ENCODE data around the gene TREM1.

TREM1 gene

GRCh38 chr6:41291717-41292116 lies 5.2 kb upstream of the TREM1 start:
- Histone ChIP-seq H3K27me3 (ENCODE audit: insufficient read depth, low read length) (peaks cover 62% of the 10 kb centered on the region), H3K36me3 (ENCODE audit: insufficient read depth, low read length) (no peaks in the 10 kb centered on the region), H3K4me3 (ENCODE audit: low read length) (no peak overlapping the region), H3K9ac (ENCODE audit: low read depth, low read length) (no peak overlapping the region), H3K27ac (ENCODE audit: low read depth, low read length) (no peak overlapping the region), H3K4me1 (ENCODE audit: insufficient read depth, low read length) (peaks cover 13% of the 10 kb centered on the region), H3K9me3 (ENCODE audit: insufficient read depth, low read depth, low read length) (peaks cover 6% of the 10 kb centered on the region; the same call in 1 of the 2 replicates)
- 91% methylated on average over 1 of the region's 1 CpG for whole genome bisulfite sequencing

DNA sequence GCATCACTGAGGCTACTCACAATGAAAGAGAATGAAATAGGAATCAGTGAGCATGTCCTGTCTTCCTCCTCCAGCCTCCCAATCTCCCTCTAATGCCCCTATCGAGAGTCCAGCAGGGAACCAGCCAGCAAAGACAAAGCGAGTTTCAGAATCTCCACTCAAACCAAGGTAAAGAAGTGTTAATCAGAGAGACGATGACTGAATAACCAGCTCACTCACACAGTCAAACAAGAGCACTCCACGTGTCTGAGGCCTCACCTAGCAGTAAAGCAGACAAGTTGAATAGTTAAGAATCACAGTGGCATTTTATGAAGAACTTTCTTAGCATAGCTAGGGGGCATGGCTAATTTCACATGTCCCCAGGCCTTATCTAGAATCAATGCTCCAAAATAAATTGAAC lies 3.3 kb upstream of the TREM1 start:
- H3K27ac ChIP-seq (ENCODE audit: low read depth, low read length): no peak overlapping the region
- 41% methylated on average over 4 of the region's 4 CpGs for WGBS
- H3K9me3 ChIP-seq (ENCODE audit: insufficient read depth, low read depth, low read length): no peaks in the 10 kb centered on the region
- no peaks in the 10 kb centered on the region for H3K36me3 ChIP-seq (ENCODE audit: insufficient read depth, low read length)
- H3K4me1 ChIP-seq (ENCODE audit: insufficient read depth, low read length): peaks cover 9% of the 10 kb centered on the region
- peaks cover 74% of the 10 kb centered on the region for H3K27me3 ChIP-seq (ENCODE audit: insufficient read depth, low read length)
- no peak overlapping the region for H3K4me3 ChIP-seq (ENCODE audit: low read length)
- H3K9ac ChIP-seq (ENCODE audit: low read depth, low read length): no peak overlapping the region

DNA sequence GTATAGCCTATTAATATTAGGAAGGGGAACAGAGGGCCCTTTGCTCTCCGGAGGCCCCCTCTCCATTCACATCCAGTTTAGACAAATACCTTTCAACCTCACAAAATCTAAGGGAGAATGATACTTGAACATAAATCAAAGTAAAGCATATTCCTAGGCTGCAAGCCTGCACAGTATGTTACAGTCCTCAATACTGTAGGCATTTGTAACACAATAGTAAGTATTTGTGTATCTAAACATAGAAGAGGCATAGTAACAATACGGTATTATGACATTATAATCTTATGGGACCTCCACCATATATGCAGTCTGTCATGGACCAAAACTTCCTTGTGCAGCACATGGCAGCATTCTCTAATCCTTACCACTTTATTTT lies 2.3 kb upstream of the TREM1 start:
- no peak overlapping the region for H3K27ac ChIP-seq (ENCODE audit: low read depth, low read length)
- peaks cover 68% of the 10 kb centered on the region for H3K27me3 ChIP-seq (ENCODE audit: insufficient read depth, low read length)
- H3K4me3 ChIP-seq (ENCODE audit: low read length): no peak overlapping the region
- no peaks in the 10 kb centered on the region for H3K9me3 ChIP-seq (ENCODE audit: insufficient read depth, low read depth, low read length)
- H3K36me3 ChIP-seq (ENCODE audit: insufficient read depth, low read length): no peaks in the 10 kb centered on the region
- H3K4me1 ChIP-seq (ENCODE audit: insufficient read depth, low read length): peaks cover 8% of the 10 kb centered on the region; the same call in 1 of the 2 replicates
- WGBS: 100% methylated on average over 1 of the region's 2 CpGs
- no peak overlapping the region for H3K9ac ChIP-seq (ENCODE audit: low read depth, low read length)

DNA sequence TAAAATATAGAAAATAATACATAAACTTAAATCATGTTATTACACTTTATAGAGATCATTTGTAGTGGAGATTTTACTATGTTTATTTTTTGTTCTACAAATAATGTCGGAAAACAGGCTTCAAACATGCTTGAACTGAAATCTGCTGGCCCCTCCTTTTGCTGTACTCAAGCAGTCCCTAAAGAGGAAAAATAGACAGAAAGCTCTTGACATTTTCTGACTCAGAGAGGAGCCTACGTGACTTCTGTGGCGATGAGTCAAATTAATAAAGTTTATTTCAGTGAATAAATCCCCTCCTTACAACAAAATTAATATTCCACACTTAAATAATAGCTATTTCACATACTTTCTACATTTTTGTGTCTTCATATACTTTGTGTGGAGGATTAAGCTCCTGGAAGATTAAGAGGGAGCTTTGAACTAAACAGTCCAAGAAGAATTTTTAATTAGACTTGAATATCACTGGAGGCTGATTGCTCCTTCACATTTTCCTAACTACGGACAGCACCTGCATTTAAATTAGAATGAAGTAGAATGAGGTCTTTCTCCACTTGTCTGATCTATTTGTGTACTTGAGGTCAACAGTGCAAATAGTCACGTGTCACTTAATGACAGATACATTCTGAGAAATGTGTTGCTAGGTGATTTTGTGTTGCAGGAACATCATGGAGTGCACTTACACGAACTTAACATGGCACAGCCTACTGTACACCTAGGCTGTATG lies 1.7 kb upstream of the TREM1 start:
- Histone ChIP-seq H3K27ac (ENCODE audit: low read depth, low read length) (no peak overlapping the region), H3K4me3 (ENCODE audit: low read length) (no peak overlapping the region), H3K4me1 (ENCODE audit: insufficient read depth, low read length) (peaks cover 8% of the 10 kb centered on the region; the same call in 1 of the 2 replicates)

DNA sequence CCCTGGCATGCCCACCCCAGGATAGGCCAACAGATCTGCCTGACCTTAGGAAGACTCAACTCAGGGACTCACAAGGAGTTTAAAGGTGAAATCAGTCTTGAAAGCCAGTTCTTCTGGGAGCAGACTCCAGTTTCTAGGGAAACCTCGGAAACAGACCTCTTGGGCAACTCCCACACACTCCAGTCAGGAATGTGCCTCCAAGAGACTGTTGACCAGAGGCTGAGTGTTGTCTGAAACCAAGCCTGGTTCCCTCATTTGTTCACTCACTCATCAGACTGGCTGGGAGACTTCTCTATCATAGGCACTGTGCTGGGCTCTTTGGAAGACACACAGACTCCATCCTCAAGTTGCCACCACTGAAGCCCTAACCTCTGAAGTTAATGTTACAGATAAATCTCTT lies 1.8 kb downstream of the TREM1 start:
- no peaks in the 10 kb centered on the region for H3K9me3 ChIP-seq (ENCODE audit: insufficient read depth, low read depth, low read length)
- H3K27ac ChIP-seq (ENCODE audit: low read depth, low read length): no peak overlapping the region
- H3K27me3 ChIP-seq (ENCODE audit: insufficient read depth, low read length): peaks cover 34% of the 10 kb centered on the region
- H3K4me3 ChIP-seq (ENCODE audit: low read length): no peak overlapping the region
- WGBS: 87% methylated on average over 1 of the region's 1 CpG
- H3K9ac ChIP-seq (ENCODE audit: low read depth, low read length): no peak overlapping the region
- no peaks in the 10 kb centered on the region for H3K4me1 ChIP-seq (ENCODE audit: insufficient read depth, low read length)
- H3K36me3 ChIP-seq (ENCODE audit: insufficient read depth, low read length): no peaks in the 10 kb centered on the region

More for the DNA sequence above, 1.7 kb upstream of the TREM1 start:
- no peak overlapping the region for H3K9ac ChIP-seq (ENCODE audit: low read depth, low read length)
- no peaks in the 10 kb centered on the region for H3K36me3 ChIP-seq (ENCODE audit: insufficient read depth, low read length)
- peaks cover 63% of the 10 kb centered on the region for H3K27me3 ChIP-seq (ENCODE audit: insufficient read depth, low read length)
- WGBS: 87% methylated on average over 6 of the region's 6 CpGs
- H3K9me3 ChIP-seq (ENCODE audit: insufficient read depth, low read depth, low read length): no peaks in the 10 kb centered on the region

GRCh38 chr6:41283600-41283999 lies 2.9 kb downstream of the TREM1 start:
- Histone ChIP-seq H3K36me3 (ENCODE audit: insufficient read depth, low read length) (no peaks in the 10 kb centered on the region), H3K4me1 (ENCODE audit: insufficient read depth, low read length) (0 out of 2 replicates have a peak, but pooled peaks cover 3% of the 10 kb centered on the region), H3K9me3 (ENCODE audit: insufficient read depth, low read depth, low read length) (no peaks in the 10 kb centered on the region), H3K4me3 (ENCODE audit: low read length) (no peak overlapping the region), H3K9ac (ENCODE audit: low read depth, low read length) (no peak overlapping the region), H3K27me3 (ENCODE audit: insufficient read depth, low read length) (peaks cover 23% of the 10 kb centered on the region), H3K27ac (ENCODE audit: low read depth, low read length) (no peak overlapping the region)
- WGBS: 91% methylated on average over 3 of the region's 3 CpGs

DNA sequence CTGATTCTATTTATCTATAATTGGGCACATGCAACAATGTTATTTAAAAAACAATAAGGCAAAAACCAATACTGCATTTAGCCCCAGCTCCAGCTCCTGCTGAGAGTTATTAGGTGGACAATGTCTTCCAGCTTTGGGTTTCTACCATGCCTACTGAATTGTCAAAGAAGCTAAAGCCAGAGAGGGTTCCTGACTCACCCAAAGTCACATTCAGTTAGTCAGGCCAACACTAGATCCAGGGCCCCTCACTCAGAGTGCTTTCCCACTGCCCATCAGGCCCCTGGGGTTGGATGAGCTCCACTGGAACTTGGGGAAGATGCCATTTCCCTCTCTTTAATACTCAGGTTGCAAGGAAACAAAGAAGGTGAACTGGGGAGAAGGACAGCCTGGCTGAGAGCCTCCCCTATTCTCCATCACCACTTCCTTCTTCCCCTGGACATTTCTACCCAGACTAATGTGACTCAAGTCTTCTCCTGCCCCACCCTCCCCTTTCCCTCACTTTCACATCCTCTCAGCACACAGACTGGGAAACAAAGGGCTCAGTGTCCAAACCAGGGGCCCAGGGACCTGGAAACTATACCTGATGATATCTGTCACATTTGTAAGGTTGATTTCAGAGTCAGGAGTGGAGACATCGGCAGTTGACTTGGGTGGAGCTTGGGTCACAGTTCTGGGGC lies 6.0 kb downstream of the TREM1 start:
- Histone ChIP-seq H3K9me3 (ENCODE audit: insufficient read depth, low read depth, low read length) (0 out of 2 replicates have a peak, but pooled peaks cover 4% of the 10 kb centered on the region), H3K4me1 (ENCODE audit: insufficient read depth, low read length) (0 out of 2 replicates have a peak, but pooled peaks cover 3% of the 10 kb centered on the region), H3K9ac (ENCODE audit: low read depth, low read length) (no peak overlapping the region), H3K36me3 (ENCODE audit: insufficient read depth, low read length) (no peaks in the 10 kb centered on the region), H3K27me3 (ENCODE audit: insufficient read depth, low read length) (peaks cover 2% of the 10 kb centered on the region; the same call in 1 of the 2 replicates), H3K27ac (ENCODE audit: low read depth, low read length) (no peak overlapping the region), H3K4me3 (ENCODE audit: low read length) (no peak overlapping the region)
- WGBS: 95% methylated on average over 1 of the region's 1 CpG

DNA sequence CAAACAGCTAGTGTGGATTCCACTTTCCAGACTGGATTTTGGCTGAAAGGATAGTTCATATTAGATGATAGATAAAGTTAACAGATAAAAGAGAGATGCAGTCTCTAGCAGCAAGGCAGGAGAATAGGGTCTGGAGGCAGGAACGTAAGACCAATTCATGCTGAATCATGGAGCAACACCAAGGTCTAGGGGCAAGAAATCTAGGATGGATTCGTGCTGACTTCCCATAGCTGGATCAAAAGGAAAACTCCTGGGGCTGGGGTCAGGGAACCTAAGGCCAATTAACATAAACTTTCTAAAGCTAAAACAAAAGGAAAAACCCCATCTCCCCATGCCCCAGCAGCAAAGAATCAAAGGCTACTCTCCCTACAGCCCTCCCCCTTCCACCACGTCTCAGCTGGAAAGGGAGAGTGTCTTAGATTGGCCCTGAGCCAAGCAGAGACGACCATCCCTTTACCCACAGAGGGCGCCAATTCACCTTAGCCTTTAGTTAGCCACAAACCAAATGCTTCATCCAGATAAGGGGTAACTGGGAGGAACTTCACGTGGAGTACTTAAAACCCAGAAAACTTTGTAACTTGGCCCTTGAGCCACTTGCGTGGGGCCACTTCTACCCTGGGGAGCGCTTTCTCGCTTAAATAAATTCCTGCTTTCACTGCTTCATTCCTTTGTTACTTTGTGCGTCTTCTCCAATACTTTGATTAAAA lies 7.6 kb downstream of the TREM1 start:
- WGBS: 39% methylated on average over 10 of the region's 10 CpGs
- H3K27me3 ChIP-seq (ENCODE audit: insufficient read depth, low read length): no peaks in the 10 kb centered on the region
- H3K36me3 ChIP-seq (ENCODE audit: insufficient read depth, low read length): no peaks in the 10 kb centered on the region
- no peak overlapping the region for H3K27ac ChIP-seq (ENCODE audit: low read depth, low read length)
- H3K4me3 ChIP-seq (ENCODE audit: low read length): no peak overlapping the region
- 0 out of 2 replicates have a peak, but pooled peaks cover 3% of the 10 kb centered on the region for H3K4me1 ChIP-seq (ENCODE audit: insufficient read depth, low read length)
- H3K9me3 ChIP-seq (ENCODE audit: insufficient read depth, low read depth, low read length): 0 out of 2 replicates have a peak, but pooled peaks cover 4% of the 10 kb centered on the region
- H3K9ac ChIP-seq (ENCODE audit: low read depth, low read length): no peak overlapping the region

- H3K4me3 ChIP-seq (ENCODE audit: low read length): no peak overlapping the region
- 92% methylated on average over 2 of the region's 2 CpGs for whole genome bisulfite sequencing
- no peak overlapping the region for H3K9ac ChIP-seq (ENCODE audit: low read depth, low read length)
- 0 out of 2 replicates have a peak, but pooled peaks cover 4% of the 10 kb centered on the region for H3K9me3 ChIP-seq (ENCODE audit: insufficient read depth, low read depth, low read length)
- H3K27me3 ChIP-seq (ENCODE audit: insufficient read depth, low read length): no peaks in the 10 kb centered on the region
- no peak overlapping the region for H3K27ac ChIP-seq (ENCODE audit: low read depth, low read length)
- H3K4me1 ChIP-seq (ENCODE audit: insufficient read depth, low read length): 0 out of 2 replicates have a peak, but pooled peaks cover 3% of the 10 kb centered on the region
- H3K36me3 ChIP-seq (ENCODE audit: insufficient read depth, low read length): no peaks in the 10 kb centered on the region
These were observed 8.9 kb downstream of the TREM1 start for GRCh38 chr6:41277605-41278004.

- H3K4me3 ChIP-seq (ENCODE audit: low read length): no peak overlapping the region
- WGBS: 90% methylated on average over 4 of the region's 4 CpGs
- no peak overlapping the region for H3K27ac ChIP-seq (ENCODE audit: low read depth, low read length)
- 0 out of 2 replicates have a peak, but pooled peaks cover 4% of the 10 kb centered on the region for H3K9me3 ChIP-seq (ENCODE audit: insufficient read depth, low read depth, low read length)
- H3K4me1 ChIP-seq (ENCODE audit: insufficient read depth, low read length): 0 out of 2 replicates have a peak, but pooled peaks cover 3% of the 10 kb centered on the region
- H3K36me3 ChIP-seq (ENCODE audit: insufficient read depth, low read length): no peaks in the 10 kb centered on the region
- H3K9ac ChIP-seq (ENCODE audit: low read depth, low read length): no peak overlapping the region
- H3K27me3 ChIP-seq (ENCODE audit: insufficient read depth, low read length): no peaks in the 10 kb centered on the region
These were observed 11.0 kb downstream of the TREM1 start for GRCh38 chr6:41275489-41275888.

GRCh38 chr6:41274256-41274655 lies 12.2 kb downstream of the TREM1 start:
- Histone ChIP-seq H3K36me3 (ENCODE audit: insufficient read depth, low read length) (no peaks in the 10 kb centered on the region), H3K4me1 (ENCODE audit: insufficient read depth, low read length) (0 out of 2 replicates have a peak, but pooled peaks cover 2% of the 10 kb centered on the region), H3K27me3 (ENCODE audit: insufficient read depth, low read length) (no peaks in the 10 kb centered on the region), H3K9ac (ENCODE audit: low read depth, low read length) (no peak overlapping the region), H3K4me3 (ENCODE audit: low read length) (no peak overlapping the region), H3K9me3 (ENCODE audit: insufficient read depth, low read depth, low read length) (0 out of 2 replicates have a peak, but pooled peaks cover 4% of the 10 kb centered on the region), H3K27ac (ENCODE audit: low read depth, low read length) (no peak overlapping the region)
- 91% methylated on average over 2 of the region's 2 CpGs for WGBS

All from HUES64 (cell line).